ENCODE results near the gene VIT. TPM values are rescaled to one million over a fixed set of nuclear protein-coding genes. Genes with fewer than 3 reads are reported as not detected.

Gene VIT
- total RNA-seq, 1 experiment from 2014 or later: not detected

GRCh38 chr2:36678856-36679255 is 17.7 kb upstream of the VIT start:
- Histone ChIP-seq H3K79me2 (ENCODE audit: low read depth) (no peaks in the 10 kb centered on the region), H3K4me1 (replicated peaks; ENCODE audit: insufficient read depth) (no peaks in the 10 kb centered on the region), H4K20me1 (ENCODE audit: insufficient read depth) (no peaks in the 10 kb centered on the region), H3K27me3 (ENCODE audit: insufficient read depth, low read depth) (no peaks in the 10 kb centered on the region), H3K27ac (no peak overlapping the region), H3F3A (ENCODE audit: insufficient read depth, low read depth) (no peaks in the 10 kb centered on the region), H3K36me3 (ENCODE audit: low read depth) (no peaks in the 10 kb centered on the region), H2AFZ (no peak overlapping the region), H3K4me2 (no peak overlapping the region), H3K9me3 (ENCODE audit: insufficient read depth, low read depth) (peaks cover 4% of the 10 kb centered on the region), H3K4me3 (no peak overlapping the region), H3K9me2 (ENCODE audit: insufficient read depth) (no peaks in the 10 kb centered on the region)
- DNase-seq: no peak
- no TSS peak for BruUV-seq (replicated peaks)
- TF ChIP-seq CTCF (conservative IDR thresholded peaks at IDR 0.05) (no peak), EZH2 (IDR thresholded peaks at IDR 0.05; ENCODE audit: low read depth) (no peak)
- intact Hi-C loops (cut with micrococcal nuclease; ENCODE audit: unreplicated experiment): loop anchor here (10.0 kb wide), 1 partner anchor 106 kb away; no protein-coding TSS in a partner anchor
- ChIA-PET CTCF (no interaction called here), POLR2A (ENCODE audit: unreplicated experiment) (no interaction called here)

- DNase-seq: no peak
- Histone ChIP-seq H3K27me3 (ENCODE audit: insufficient read depth, low read depth) (no peaks in the 10 kb centered on the region), H3K9me3 (ENCODE audit: insufficient read depth, low read depth) (peaks cover 4% of the 10 kb centered on the region), H3F3A (ENCODE audit: insufficient read depth, low read depth) (no peaks in the 10 kb centered on the region), H3K4me1 (replicated peaks; ENCODE audit: insufficient read depth) (no peaks in the 10 kb centered on the region), H3K4me2 (no peak overlapping the region), H3K79me2 (ENCODE audit: low read depth) (no peaks in the 10 kb centered on the region), H3K9me2 (ENCODE audit: insufficient read depth) (no peaks in the 10 kb centered on the region), H3K36me3 (ENCODE audit: low read depth) (no peaks in the 10 kb centered on the region), H3K4me3 (no peak overlapping the region), H3K27ac (no peak overlapping the region), H2AFZ (no peak overlapping the region), H4K20me1 (ENCODE audit: insufficient read depth) (no peaks in the 10 kb centered on the region)
- ChIA-PET CTCF (no interaction called here), POLR2A (ENCODE audit: unreplicated experiment) (no interaction called here)
- BruUV-seq (replicated peaks): no TSS peak
- intact Hi-C loops (cut with micrococcal nuclease; ENCODE audit: unreplicated experiment): no loop called here
- TF ChIP-seq CTCF (conservative IDR thresholded peaks at IDR 0.05) (no peak), EZH2 (IDR thresholded peaks at IDR 0.05; ENCODE audit: low read depth) (no peak)
Observed at GRCh38 chr2:36680012-36680411, 16.5 kb upstream of the VIT start.

GRCh38 chr2:36682562-36682961 is 13.9 kb upstream of the VIT start:
- ChIA-PET POLR2A (ENCODE audit: unreplicated experiment) (interaction anchor here (0.5 kb wide), 1 partner anchor 68 kb away, joined by 4 read pairs; no protein-coding TSS in a partner anchor), CTCF (interaction anchor here (0.6 kb wide), 1 partner anchor 104 kb away, joined by 3 read pairs; no protein-coding TSS in a partner anchor)
- no peaks in the 10 kb centered on the region for H3K4me1 ChIP-seq (replicated peaks; ENCODE audit: insufficient read depth)
- H3K36me3 ChIP-seq (ENCODE audit: low read depth): no peaks in the 10 kb centered on the region
- no peak overlapping the region for H3K4me2 ChIP-seq
- no peak overlapping the region for H3K27ac ChIP-seq
- no peaks in the 10 kb centered on the region for H3K79me2 ChIP-seq (ENCODE audit: low read depth)
- no peaks in the 10 kb centered on the region for H3F3A ChIP-seq (ENCODE audit: insufficient read depth, low read depth)
- intact Hi-C loops (cut with micrococcal nuclease; ENCODE audit: unreplicated experiment): no loop called here
- H3K27me3 ChIP-seq (ENCODE audit: insufficient read depth, low read depth): no peaks in the 10 kb centered on the region
- H3K9me2 ChIP-seq (ENCODE audit: insufficient read depth): no peaks in the 10 kb centered on the region
- TF ChIP-seq CTCF (conservative IDR thresholded peaks at IDR 0.05) (no peak), EZH2 (IDR thresholded peaks at IDR 0.05; ENCODE audit: low read depth) (no peak)
- H3K9me3 ChIP-seq (ENCODE audit: insufficient read depth, low read depth): peaks cover 4% of the 10 kb centered on the region
- no peak overlapping the region for H3K4me3 ChIP-seq
- H2AFZ ChIP-seq: no peak overlapping the region
- H4K20me1 ChIP-seq (ENCODE audit: insufficient read depth): no peaks in the 10 kb centered on the region
- no peak for DNase-seq
- no TSS peak for BruUV-seq (replicated peaks)
